ENCODE results near the gene AADACL2.
"Not testable (repeated sequence)": the region's sequence is repeated elsewhere in the genome, so short reads cannot be mapped to it uniquely, and the experiment has no call there.

DNA sequence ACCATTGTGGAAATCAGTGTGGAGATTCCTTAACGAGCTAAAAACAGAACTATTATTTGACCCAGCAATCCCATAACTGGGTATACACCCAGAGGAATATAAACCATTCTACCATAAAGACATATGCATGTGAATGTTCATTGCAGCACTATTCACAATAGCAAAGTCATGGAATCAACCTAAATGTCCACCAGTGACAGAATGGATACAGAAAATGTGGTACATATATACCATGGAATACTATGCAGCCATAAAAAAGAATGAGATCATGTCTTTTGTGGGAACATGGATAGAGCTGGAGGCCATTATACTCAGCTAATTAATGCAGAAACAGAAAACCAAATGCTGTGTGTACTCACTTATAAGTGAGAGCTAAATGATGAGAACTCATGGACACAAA lies 31.0 kb downstream of the AADACL2 start:
- TF ChIP-seq, protein P1, sequence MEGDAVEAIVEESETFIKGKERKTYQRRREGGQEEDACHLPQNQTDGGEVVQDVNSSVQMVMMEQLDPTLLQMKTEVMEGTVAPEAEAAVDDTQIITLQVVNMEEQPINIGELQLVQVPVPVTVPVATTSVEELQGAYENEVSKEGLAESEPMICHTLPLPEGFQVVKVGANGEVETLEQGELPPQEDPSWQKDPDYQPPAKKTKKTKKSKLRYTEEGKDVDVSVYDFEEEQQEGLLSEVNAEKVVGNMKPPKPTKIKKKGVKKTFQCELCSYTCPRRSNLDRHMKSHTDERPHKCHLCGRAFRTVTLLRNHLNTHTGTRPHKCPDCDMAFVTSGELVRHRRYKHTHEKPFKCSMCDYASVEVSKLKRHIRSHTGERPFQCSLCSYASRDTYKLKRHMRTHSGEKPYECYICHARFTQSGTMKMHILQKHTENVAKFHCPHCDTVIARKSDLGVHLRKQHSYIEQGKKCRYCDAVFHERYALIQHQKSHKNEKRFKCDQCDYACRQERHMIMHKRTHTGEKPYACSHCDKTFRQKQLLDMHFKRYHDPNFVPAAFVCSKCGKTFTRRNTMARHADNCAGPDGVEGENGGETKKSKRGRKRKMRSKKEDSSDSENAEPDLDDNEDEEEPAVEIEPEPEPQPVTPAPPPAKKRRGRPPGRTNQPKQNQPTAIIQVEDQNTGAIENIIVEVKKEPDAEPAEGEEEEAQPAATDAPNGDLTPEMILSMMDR (IDR thresholded peaks at IDR 0.05; ENCODE audit: low read depth, low read length, missing input control): not testable (repeated sequence)
- TF ChIP-seq, protein P2, sequence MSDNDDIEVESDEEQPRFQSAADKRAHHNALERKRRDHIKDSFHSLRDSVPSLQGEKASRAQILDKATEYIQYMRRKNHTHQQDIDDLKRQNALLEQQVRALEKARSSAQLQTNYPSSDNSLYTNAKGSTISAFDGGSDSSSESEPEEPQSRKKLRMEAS (IDR thresholded peaks at IDR 0.05): not testable (repeated sequence)

Measured in liver (tissue), 2 donors.